NB4 (cell line): ENCODE data around the gene NAALADL2.

Source experiments
- DNase-seq: peaks from one replicate; pipeline ENCODE4 v3.0.0; 2010; ENCODE audit warnings: low read depth
- H3K4me3 ChIP-seq: one replicate; pipeline ENCODE4 v1.5.1; 2011; ENCODE audit warnings: mild to moderate bottlenecking, low read depth, low read length, moderate library complexity
- MYC ChIP-seq: IDR thresholded peaks from 2 replicates; pipeline ENCODE4 v1.6.1; 2011; ENCODE audit warnings: low read depth, low read length
- POLR2A ChIP-seq: IDR thresholded peaks from 2 replicates; pipeline ENCODE4 v1.6.1; 2011; ENCODE audit warnings: mild to moderate bottlenecking; ENCODE audit not compliant: insufficient read length; ENCODE audit errors: extremely low read depth
- TF ChIP-seq, protein P1 (sequence below): IDR thresholded peaks from 2 replicates; pipeline ENCODE4 v1.6.1; 2011; ENCODE audit warnings: low read depth, low read length
- TF ChIP-seq, protein P2 (sequence below): IDR thresholded peaks from one replicate; pipeline ENCODE4 v1.5.1; 2012; ENCODE audit warnings: low read depth, low read length

NAALADL2 gene

DNA sequence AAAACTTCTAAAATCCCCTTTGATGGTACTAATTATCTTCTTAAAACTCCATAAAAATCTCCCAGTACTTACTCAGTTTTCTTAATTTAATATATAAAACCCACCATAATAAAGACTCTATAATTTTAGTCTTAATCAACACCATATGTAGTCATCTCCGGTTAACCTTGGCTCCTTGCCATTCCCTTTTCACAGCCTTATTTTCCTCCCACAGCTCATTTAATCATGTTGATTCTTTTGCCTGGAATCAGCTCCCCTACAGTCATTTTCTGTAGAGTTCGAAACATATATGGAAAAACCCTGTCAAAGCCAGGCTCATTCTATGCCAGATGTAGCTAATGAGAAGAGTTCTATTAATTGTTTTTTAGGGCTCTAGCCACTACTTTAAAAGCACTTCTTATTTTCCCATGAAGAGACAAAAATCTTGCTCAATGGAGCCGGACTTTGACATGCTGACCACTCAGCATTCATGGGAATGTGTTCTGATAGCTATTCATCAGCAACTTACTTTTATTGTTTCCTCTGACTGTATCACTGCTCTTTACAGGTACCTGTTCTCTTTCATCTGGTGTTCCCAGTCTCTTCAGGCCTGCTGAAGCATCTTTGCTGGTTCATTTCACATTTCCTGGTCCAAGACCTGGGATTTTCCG lies 573.4 kb downstream of the NAALADL2 start:
- DNase-seq = no peak
- TF ChIP-seq POLR2A = no peak
- TF ChIP-seq, protein P1, sequence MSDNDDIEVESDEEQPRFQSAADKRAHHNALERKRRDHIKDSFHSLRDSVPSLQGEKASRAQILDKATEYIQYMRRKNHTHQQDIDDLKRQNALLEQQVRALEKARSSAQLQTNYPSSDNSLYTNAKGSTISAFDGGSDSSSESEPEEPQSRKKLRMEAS = no peak
- no peak for TF ChIP-seq MYC
- TF ChIP-seq, protein P2, sequence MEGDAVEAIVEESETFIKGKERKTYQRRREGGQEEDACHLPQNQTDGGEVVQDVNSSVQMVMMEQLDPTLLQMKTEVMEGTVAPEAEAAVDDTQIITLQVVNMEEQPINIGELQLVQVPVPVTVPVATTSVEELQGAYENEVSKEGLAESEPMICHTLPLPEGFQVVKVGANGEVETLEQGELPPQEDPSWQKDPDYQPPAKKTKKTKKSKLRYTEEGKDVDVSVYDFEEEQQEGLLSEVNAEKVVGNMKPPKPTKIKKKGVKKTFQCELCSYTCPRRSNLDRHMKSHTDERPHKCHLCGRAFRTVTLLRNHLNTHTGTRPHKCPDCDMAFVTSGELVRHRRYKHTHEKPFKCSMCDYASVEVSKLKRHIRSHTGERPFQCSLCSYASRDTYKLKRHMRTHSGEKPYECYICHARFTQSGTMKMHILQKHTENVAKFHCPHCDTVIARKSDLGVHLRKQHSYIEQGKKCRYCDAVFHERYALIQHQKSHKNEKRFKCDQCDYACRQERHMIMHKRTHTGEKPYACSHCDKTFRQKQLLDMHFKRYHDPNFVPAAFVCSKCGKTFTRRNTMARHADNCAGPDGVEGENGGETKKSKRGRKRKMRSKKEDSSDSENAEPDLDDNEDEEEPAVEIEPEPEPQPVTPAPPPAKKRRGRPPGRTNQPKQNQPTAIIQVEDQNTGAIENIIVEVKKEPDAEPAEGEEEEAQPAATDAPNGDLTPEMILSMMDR = no peak
- no peak overlapping the region for H3K4me3 ChIP-seq

DNA sequence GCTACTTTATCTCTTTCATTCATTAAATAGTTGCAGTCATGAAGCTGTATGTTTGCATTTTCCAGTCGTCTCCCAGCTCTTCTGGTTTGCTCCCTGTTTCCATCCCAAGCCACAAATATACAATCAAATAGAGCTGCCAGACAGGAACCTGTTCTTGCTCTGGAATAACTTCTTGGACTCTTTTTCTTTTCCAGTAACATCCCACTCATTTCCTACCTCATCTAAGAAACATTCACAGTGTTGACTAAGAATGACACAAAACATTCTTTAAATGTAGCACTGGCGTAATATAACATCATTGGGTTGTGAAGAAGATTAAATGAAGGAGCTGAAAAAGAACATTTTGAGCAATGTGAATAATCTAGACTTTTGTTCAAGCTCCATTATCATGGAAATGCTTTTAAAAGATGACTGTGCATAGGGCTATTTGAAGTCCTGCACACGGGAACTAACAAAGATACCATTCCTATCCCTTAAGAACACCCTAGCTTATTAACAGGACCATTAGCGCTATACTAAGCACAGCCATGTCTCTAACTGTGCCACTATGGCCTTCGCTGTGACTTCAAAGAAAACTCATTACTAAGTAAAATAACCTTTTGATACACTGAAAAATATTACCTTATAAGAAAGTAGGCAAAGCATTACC lies 574.0 kb downstream of the NAALADL2 start:
- DNase-seq = no peak
- TF ChIP-seq POLR2A (no peak), MYC (no peak)
- TF ChIP-seq, protein P2 = no peak
- TF ChIP-seq, protein P1 = no peak
- H3K4me3 ChIP-seq = no peak overlapping the region

- TF ChIP-seq POLR2A (no peak), MYC (no peak)
- TF ChIP-seq, protein P1 = no peak
- TF ChIP-seq, protein P2 = no peak
- DNase-seq = no peak
- H3K4me3 ChIP-seq = no peak overlapping the region
Observed at GRCh38 chr3:175434561-175434960, 575.4 kb downstream of the NAALADL2 start.

- TF ChIP-seq POLR2A (no peak), MYC (no peak)
- TF ChIP-seq, protein P1 = no peak
- TF ChIP-seq, protein P2 = no peak
- H3K4me3 ChIP-seq = no peak overlapping the region
- no peak for DNase-seq
Observed at GRCh38 chr3:175443682-175444081, 584.5 kb downstream of the NAALADL2 start.

DNA sequence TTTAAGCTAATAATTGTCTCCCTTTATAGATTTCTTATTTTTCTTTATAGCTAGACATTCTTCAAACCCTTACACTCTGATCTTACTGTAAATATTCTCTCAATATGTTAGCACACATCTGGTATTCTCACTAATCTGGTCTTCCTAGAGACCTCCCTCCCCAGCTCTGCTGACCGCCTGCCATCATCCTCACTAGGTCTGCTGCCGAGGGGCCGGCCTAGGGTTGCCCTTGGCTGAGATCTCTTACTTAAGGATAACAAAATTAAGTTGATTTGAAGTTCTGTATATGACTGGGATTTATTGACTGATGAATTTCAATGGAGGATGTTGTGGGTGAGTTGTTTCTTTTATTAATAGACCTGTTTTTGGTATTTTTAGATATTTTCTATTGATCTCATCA lies 586.6 kb downstream of the NAALADL2 start:
- DNase-seq = no peak
- H3K4me3 ChIP-seq = no peak overlapping the region
- TF ChIP-seq, protein P2 = no peak
- TF ChIP-seq POLR2A = no peak
- TF ChIP-seq, protein P1 = no peak
- TF ChIP-seq MYC = no peak
